HS-27A (cell line): Measurements from ENCODE around the gene ZNF236.
"Not testable (repeated sequence)": the region's sequence is repeated elsewhere in the genome, so short reads cannot be mapped to it uniquely, and the experiment has no call there.

Source experiments
- DNase-seq: peaks from one replicate; pipeline ENCODE4 v3.0.0-alpha.2; 2012; ENCODE audit warnings: low read depth, missing footprints

Gene ZNF236

DNA sequence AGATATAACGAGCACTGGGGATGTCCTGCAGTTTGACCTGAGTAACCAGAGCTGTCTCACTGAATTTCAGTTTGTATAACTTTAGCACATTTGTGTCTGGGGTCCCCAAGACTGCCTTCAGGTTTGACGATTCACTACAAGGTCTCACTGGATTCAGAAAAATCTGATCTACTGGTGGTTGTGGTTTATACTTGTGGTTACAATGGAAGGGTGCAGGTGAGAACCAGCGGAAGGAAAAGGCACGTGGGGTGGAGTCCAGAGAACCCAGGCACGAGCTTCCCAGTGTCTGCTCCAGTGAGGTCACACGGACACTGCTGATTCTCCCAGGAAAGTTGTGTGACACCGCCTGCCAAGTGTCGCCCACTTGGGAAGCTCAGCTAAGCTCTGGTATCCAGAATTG lies 126.0 kb downstream of the ZNF236 start:
- DNase-seq = no peak

- DNase-seq = no peak
Observed at GRCh38 chr18:76951456-76952247, 129.3 kb downstream of the ZNF236 start.

DNA sequence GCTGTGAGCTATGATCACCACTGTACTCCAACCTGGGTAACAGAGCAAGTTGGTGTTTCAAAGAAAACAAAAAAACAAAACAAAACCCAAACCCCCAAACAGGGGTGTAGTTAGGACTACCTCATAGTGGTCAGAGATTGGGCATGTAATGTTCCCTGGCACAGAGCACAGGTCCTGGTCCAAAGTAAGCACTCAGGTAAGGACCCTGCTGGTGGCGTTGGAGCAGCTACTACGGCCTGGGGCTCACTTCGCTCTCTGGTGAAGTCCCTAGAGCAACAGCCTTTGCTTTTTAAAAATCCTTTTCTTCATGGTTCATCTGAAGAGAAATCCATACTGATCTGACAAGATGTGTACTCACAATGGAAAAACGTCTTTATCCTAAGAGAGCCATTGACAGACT lies 130.4 kb downstream of the ZNF236 start:
- DNase-seq = no peak

- no peak for DNase-seq
Observed at GRCh38 chr18:76953156-76953555, 130.8 kb downstream of the ZNF236 start.

DNA sequence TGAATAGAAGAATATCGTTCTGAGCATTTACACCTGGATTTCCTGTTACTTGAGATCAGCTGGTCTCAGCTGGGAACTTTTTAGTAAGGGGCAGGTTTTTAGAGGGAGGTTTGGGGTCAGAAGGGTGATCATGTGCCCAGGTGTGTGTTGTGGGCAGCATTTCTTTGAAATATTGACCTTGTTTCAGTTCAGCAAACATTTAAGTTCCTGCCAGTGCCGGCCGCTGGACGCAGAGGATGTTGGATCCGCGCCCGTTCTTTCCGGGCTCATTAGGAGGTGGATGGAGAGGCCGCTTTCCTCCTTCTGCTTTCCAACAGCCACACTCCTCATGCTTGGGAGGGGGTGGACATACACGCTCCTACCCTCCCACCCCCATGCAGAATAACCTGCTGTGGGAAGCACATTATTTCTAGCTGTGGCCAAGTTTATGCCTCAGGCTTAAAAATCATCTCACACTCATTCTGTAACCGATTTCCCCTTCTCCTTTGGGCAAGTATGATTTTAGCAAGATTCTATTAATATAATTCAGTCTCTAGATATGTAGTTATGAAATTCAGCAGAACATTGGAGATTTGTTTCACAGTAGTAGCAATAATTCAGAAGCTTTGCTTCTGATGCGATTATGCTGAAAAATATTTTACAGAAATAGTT lies 131.4 kb downstream of the ZNF236 start:
- no peak for DNase-seq

DNA sequence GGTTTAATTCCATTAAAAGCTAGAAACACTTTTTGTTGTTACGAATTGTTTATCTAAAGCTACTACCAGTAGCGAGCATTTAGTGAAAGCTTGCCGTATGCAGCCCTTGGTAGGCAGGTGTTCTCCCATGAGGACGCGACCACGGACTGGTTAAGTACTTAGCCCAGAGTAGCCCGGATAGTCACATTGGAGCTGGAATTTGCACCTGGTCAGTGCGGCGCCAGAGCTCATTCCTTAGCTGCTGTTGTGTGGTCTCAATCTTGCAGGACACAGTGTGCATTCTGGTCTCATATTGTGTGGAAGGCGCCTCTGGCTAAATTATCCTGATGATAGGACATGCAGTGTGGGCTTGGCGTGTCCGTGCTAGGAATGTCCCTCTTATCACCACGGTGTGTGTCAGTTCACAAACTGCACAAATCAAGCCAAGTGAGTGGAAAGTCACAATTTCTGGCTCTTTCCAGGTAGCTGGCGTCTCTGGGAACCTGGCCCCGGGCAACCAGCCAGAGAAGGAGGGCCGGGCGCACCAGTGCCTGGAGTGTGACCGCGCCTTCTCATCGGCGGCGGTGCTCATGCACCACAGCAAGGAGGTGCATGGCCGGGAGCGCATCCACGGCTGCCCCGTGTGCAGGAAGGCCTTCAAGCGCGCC lies 133.3 kb downstream of the ZNF236 start:
- DNase-seq = no peak

GRCh38 chr18:76956648-76957047 lies 134.3 kb downstream of the ZNF236 start:
- DNase-seq = no peak

GRCh38 chr18:76957384-76958355 lies 135.3 kb downstream of the ZNF236 start:
- DNase-seq = no peak

GRCh38 chr18:76958692-76959341 lies 136.5 kb downstream of the ZNF236 start:
- DNase-seq = no peak

DNA sequence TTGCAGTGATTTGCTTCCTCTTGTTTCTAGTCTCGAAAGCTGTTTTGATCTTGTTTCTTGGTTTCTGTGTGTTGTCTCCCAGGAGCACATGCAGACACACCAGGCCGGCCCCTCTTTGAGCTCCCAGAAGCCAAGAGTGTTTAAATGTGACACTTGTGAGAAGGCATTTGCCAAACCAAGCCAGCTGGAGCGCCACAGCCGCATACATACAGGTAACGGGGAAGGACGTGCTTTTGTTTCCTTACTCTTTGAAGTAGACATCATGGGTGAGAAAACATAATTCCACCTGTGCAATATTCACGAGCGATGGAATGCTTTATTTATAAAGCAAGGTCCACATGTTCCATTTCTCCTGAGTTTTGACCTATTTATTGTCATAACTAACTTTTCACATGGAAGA lies 137.2 kb downstream of the ZNF236 start:
- DNase-seq = no peak

- DNase-seq = no peak
Observed at GRCh38 chr18:76960528-76961035, 138.2 kb downstream of the ZNF236 start.

DNA sequence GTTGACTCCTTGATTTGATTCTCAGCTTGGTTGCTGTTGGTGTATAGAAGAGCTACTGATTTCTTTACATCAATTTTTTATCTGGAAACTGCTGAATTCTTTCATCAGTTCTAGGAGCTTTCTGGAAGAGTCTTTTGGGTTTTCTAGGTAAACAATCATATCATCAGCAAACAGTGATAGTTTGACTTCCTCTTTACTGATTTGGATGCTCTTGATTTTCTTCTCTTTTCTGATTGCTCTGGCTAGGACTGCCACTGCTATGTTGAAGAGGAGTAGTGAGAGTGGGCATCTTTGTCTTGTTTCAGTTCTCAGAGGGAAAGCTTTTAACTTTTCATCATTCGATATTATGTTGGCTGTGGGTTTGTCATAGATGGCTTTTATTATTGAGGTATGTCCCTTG lies 140.5 kb downstream of the ZNF236 start:
- DNase-seq = no peak

- no peak for DNase-seq
Observed at GRCh38 chr18:76963936-76964335, 141.6 kb downstream of the ZNF236 start.

DNA sequence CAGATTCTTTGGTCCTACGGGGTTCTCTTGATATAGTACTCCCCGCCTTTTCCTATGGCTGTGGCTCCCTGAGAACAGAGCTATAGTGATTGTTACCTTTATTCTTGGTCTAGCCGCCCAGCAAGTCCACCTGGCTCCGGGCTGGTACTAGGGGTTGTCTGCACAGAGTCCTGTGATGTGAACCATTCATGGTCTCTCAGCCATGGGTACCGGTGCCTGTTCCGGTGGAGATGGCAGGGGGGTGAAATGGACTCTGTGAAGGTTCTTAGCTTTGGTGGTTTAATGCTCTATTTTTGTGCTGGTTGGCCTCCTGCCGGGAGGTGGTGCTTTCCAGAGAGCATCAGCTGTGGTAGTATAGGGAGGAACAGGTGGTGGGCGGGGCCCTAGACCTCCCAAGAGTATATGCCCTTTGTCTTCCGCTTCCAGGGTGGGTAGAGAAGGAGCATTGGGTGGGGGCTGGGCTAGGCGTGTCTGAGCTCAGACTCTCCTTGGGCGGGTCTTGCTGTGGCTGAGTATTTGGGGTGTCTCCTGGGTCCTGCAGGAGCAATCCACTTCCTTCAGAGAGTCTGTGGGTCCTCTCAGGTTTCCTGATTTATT lies 143.3 kb downstream of the ZNF236 start:
- not testable (repeated sequence) for DNase-seq

- DNase-seq = not testable (repeated sequence)
Observed at GRCh38 chr18:76967299-76967698, 144.9 kb downstream of the ZNF236 start.

DNA sequence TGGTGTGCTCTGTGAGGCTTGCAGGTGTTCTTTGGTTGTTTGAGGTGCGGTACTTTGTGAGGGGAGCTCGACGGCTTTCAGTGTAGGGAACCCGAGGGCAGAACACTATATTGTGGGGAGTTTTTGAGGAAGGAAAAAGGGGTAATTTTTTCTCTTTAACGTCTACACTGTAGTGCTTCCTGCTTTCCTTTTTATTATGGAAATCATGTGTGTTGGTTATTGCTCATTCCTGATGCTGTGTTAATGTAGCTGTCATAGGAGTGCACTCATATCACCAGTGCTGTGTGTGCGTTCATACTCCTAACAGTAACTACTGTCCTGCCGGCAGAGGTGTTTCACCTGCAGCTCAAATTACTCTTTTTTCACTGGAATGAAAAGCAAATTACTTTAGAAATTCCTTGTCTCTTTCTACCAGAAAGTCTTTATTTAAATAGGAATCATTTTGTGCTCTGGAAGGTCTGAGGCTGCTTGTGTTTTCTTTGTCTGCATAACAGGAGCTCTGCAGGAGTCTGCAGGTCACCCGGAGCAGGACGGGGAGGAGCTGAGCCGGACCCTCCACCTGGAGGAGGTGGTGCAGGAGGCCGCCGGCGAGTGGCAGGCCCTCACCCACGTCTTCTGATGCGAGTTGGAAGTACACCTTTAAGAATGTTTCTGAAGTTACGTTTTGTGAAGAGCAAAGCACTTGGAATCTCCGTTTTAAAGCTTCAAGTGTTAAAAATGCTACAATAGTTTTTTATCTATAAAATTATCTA lies 145.5 kb downstream of the ZNF236 start:
- no peak for DNase-seq

DNA sequence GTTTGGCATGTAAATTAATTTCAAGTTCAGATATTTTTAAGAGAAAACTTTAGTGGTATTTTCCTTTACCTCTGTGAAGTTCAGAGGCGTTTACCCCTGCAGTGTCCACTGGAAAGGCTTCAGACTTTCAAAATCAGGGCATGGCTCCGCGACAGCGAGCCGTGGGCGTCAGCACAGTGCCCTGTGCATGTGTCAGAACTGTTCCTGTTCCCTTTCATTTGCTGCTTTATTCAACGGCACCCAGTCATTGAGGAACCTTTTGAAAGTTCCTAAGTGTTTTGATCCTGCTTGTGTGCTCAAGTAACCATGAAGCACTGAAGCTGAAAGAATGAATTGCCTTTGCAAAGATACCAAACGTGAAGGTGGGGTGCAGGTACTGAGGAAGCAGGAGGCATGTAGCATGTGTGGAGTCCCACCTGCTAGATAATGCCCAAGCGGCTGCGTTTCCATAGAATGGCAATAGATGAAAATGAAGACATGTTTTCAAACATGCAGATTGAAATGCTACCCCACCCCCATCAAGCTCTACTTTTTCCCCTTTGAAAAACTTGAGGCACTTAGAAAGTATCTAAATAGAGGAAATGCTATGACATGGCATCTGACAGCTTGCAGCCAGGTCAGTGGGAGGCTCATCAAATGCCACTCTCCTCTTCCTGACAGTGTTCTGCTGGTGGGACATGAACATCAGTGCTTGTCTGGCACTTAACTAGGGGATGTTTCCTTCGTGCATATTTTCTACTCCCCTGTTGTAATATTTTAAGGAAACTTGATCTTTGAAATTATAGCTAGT lies 148.6 kb downstream of the ZNF236 start:
- no peak for DNase-seq

DNA sequence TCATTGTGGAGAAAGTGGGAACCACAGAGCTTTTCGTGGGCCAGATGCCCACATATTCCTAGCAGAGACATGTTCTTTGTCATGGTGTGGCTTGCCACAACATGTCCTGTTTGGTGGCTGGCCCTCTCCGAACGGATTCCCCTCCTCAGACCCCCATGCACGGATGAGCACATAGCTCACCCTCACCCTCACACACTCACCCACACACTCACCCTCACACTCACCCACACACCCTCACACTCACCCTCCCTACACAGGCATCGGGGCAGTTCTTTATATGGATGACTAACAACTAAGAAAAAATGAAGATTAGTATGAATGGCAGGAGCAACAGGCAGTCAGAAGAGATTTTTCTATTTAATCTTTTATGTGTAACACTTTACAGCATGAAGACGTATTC lies 149.9 kb downstream of the ZNF236 start:
- DNase-seq = no peak

- DNase-seq = no peak
Observed at GRCh38 chr18:76972846-76973519, 150.6 kb downstream of the ZNF236 start.
